D721Med (cell line): ENCODE measurements around the gene WDR55.
"Not testable (repeated sequence)": the region's sequence is repeated elsewhere in the genome, so short reads cannot be mapped to it uniquely, and the experiment has no call there.

ENCODE experiments used
- DNase-seq: peaks from one replicate; pipeline ENCODE4 v3.0.0; 2011; ENCODE audit warnings: low spot score; ENCODE audit not compliant: insufficient read length
- FAIRE-seq: peaks from 2 replicates; lab custom pipeline; 2011; peaks lifted over from hg19 to GRCh38; lab: Jason Lieb, UNC
- CTCF ChIP-seq: IDR thresholded peaks from 2 replicates; pipeline ENCODE4 v1.5.1; 2012; ENCODE audit warnings: mild to moderate bottlenecking, control low read depth; ENCODE audit not compliant: insufficient read depth; ENCODE audit errors: missing control alignments

Gene WDR55

DNA sequence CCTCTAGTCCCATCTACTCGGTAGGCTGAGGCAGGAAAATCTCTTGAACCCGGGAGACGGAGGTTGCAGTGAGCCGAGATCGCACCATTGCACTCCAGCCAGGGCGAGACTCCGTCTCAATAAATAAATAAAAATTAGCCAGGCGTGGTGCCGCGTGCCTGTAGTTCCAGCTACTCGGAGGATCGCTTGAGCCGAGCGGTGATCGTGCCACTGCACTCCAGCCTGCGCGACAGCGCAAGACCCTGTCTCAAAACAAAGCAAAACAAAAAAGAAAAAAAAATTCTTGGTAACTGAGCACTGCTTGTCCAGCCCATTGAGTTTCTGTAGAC, 710 bp upstream of the WDR55 start:
- DNase-seq = no peak
- no peak for TF ChIP-seq CTCF
- FAIRE-seq = no peak

DNA sequence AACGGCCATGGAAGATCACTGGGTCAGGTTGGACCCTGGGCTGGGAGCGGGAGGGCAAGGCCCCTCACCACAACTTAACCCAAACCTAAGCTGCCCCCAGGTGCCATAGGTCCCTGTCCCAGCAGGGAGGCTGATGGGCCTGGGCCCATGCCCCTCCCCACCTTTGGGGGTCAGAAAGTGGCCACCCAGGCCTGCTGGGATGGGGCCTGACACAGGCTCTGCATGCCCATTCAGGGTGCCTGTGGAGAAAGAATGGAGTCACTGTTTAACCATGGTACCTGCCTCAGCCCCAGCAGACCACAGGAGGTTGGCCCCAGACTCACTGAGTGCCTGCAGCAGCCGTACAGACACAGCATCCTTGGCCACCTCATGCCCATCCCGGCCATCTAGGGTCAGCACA, 6.3 kb downstream of the WDR55 start:
- not testable (repeated sequence) for DNase-seq

GRCh38 chr5:140671472-140672125, 6.9 kb downstream of the WDR55 start:
- no peak for FAIRE-seq
- no peak for DNase-seq
- no peak for TF ChIP-seq CTCF

More for the DNA sequence above, 6.3 kb downstream of the WDR55 start:
- not testable (repeated sequence) for FAIRE-seq

DNA sequence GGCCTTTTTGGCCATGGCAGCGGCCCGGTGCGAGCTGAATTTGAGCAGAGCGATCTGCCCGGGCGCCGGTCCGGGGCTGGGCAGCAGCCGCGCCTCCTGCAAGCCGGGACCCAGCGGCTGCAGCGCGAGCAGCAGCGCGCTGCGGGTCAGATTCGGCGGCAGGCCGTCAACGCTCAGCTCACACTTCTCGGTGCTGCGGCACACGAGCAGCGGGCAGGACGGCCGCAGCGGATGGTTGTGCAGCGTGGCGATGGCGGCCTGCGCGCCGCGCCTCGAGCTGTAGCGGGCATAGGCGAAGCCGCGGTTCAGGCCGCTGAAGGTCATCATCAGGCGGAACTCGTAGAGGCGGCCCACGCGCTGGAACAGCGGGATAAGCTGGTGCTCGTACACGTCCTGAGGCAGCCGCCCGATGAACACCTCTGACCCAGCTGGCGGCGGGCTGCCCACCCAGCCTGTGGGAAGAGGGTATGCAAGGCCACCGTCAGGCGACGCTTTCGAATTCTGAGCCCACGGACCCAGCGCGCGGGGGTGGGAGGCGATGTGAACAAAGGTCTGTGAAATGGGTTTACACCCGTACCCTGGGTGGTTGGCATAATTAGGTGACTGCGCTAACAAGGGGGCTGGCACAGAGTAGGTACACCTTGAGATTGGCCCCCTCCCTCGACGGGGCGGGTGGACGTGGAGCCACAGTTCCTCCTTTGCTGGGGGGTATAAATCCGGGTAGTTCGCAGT, 7.9 kb downstream of the WDR55 start:
- no peak for DNase-seq
- TF ChIP-seq CTCF = no peak
- FAIRE-seq = no peak

GRCh38 chr5:140673187-140673976, 8.7 kb downstream of the WDR55 start, which contains the start of gene DND1:
TSS of gene DND1 (minus strand) at chr5:140673576. CDS start at chr5:140673542, 34 bp downstream.
- no peak for DNase-seq
- TF ChIP-seq CTCF = no peak
- FAIRE-seq = no peak

DNA sequence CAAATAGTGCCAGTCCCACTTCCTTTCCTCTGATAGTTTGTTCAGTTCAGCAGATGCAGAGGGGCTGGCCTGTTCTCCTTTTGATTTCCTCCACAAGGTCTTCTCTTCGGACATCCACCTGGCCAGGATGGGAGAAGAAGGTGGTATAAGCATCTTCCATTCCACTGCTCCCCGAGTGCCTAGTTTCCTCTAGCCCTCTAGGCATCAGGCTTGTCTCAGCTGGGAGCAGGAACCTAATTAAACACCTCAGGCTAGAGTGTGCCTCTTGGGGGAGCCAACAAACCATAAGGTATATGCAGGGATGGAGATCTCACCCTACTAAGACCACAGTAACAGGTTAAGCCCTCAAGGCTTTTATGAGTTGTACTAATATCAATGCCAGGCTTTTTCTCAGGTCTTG, 9.5 kb downstream of the WDR55 start:
- FAIRE-seq = no peak

DNA sequence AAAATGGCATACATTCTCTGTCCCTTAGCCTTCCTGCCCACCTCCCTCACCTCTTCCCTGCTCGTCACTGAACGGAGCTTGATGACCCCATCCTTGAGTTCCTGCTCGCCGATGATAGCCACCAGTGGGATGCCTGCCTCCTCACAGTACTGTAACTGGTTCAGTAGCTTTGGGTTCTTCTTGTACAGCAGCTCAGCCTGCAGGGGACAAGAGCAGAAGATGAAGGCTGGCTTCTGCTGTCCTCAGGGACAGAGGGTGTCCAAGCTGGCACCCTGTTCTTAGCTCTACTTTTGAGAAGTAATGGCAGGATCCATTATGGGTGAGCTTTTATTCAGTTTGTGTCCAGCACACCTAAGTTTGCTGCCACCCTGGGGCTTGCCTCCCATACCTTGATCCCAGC, 9.9 kb downstream of the WDR55 start:
- no peak for TF ChIP-seq CTCF
- DNase-seq = no peak
- FAIRE-seq = no peak

More for the DNA sequence above, 9.5 kb downstream of the WDR55 start:
- no peak for DNase-seq
- TF ChIP-seq CTCF = no peak
